Activated CD8-positive, alpha-beta memory T cell treated with anti-CD3 and anti-CD28 coated beads, Interleukin-2, amount 50 U/mL, for 1 hour (primary cell): ENCODE data around the gene RNFT2.
"Not testable (repeated sequence)": the region's sequence is repeated elsewhere in the genome, so short reads cannot be mapped to it uniquely, and the experiment has no call there.

Source experiments
- DNase-seq: peaks from one replicate; pipeline ENCODE4 v3.0.0-alpha.2; 2020; ENCODE audit errors: extremely low read depth

The RNFT2 gene

GRCh38 chr12:116742787-116743186 lies 4.7 kb downstream of the RNFT2 start:
- DNase-seq: not testable (repeated sequence)

DNA sequence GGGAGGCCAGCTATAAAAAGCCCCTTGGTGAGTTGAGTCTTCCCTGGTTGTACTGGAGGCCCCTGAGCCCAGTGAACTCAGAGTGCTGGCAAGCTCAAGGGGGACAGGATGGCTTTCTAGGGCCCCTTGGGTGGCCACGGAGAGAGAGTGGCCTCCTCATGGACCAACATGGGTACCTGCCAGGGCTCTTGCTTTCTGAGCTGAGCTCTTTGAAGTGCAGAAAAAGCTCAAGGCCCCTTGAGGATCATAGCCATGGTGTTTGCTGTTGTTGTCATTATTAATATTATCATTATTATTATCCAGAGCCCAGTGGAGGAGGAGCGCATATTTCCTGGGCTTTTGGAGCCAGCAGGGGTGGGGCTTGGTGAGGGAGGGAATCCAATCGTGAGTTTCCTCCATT lies 6.7 kb downstream of the RNFT2 start:
- DNase-seq: no peak

GRCh38 chr12:116745554-116745953 lies 7.4 kb downstream of the RNFT2 start:
- DNase-seq: no peak

DNA sequence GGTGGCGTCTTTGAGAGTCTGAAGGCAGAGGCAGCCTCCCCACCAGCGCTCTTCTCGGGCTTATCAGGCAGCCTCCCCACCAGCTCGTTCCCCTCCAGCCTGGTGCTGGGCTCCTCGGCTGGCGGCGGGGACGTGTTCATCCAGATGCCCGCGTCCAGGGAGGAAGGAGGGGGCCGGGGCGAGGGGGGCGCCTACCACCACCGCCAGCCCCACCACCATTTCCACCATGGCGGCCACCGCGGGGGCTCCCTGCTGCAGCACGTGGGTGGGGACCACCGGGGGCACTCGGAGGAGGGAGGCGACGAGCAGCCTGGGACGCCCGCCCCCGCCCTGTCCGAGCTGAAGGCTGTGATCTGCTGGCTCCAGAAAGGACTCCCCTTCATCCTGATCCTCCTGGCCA lies 11.8 kb downstream of the RNFT2 start:
- no peak for DNase-seq

DNA sequence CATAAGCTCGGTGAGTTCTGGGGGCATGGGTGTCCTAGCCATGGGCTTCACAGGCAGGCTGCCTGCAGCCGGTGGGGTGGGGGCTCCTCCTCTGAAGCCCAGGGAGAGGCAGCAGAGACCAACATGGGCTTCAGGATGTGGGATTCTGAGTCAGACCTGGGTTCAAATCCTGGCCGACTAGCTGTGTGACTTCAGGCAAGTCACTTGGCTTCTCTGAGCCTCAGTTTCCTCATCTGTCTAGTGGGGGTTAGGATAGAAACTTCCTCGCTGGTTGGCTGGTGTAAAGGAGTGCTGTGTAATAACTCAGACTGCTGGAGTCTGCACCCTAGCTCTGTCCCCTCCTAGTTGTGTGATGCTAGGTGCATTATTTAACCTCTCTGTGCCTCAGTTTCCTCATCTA lies 12.2 kb downstream of the RNFT2 start:
- no peak for DNase-seq

DNA sequence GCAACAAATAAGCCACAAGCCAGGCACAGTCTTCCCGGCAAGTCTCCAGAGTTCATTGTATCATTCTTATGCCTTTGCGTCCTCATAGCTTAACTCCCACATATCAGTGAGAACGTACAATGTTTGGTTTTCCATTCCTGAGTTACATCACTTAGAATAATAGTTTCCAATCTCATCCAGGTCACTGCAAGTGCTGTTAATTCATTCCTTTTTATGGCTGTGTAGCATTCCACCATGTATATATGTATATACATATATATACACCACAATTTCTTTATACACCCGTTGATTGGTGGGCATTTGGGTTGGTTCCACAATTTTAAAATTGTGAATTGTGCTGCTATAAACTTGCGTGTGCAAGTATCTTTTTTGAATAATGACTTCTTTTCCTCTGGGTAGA lies 16.0 kb downstream of the RNFT2 start:
- DNase-seq: not testable (repeated sequence)

DNA sequence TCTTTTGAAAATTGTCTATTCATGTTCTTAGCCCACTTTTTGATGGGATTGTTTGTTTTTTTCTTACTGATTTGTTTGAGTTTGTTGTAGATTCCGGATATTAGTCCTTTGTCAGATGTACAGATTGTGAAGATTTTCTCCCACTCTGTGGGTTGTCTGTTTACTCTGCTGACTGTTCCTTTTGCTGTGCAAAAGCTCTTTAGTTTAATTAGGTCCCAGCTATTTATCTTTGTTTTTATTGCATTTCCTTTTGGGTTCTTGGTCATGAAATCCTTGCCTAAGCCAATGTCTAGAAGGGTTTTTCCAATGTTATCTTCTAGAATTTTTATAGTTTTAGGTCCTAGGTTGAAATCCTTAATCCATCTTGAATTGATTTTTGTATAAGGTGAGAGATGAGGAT lies 16.7 kb downstream of the RNFT2 start:
- not testable (repeated sequence) for DNase-seq

DNA sequence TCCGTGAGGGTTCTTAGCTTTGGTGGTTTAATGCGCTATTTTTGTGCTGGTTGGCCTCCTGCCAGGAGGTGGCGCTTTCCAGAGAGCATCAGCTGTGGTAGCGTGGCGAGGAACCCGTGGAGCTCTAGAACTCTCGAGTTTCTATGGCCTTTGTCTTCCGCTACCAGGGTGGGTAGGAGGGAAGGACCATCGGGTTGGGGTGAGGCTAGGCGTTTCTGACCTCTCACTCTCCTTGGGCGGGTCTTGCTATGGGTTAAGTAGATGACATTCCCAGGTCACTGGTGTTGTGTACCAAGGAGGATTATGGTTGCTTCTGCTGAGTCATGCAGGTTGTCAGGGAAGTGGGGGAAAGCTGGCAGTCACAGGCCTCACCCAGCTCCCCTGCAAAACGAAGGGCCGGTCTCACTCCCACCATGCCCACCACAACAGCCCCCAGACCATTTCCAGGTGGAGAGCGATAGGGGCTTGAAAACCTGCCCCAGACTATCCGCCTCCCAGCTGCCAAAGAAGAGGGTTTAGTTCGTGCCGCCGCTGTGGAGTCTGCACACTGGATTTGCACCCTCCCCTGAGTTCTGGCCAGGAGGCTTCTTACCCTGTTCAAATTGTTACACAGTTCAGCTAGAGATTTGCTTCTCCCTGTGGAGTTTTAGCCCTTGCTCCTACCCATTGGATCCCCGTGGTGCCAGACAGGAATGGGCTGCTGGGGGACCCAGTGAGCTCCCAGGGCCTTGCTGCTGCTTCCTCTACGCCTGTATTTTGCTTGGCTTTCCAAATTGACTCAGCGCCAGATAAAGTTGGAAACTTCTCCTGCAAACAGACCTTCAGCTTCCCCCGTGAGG lies 21.9 kb downstream of the RNFT2 start:
- DNase-seq: no peak

GRCh38 chr12:116760622-116761020 lies 22.5 kb downstream of the RNFT2 start:
- no peak for DNase-seq

GRCh38 chr12:116761499-116761898 lies 23.4 kb downstream of the RNFT2 start:
- DNase-seq: no peak

- no peak for DNase-seq
These were observed 27.2 kb downstream of the RNFT2 start for GRCh38 chr12:116765271-116765670.

- no peak for DNase-seq
These were observed 28.2 kb downstream of the RNFT2 start for GRCh38 chr12:116766285-116766684.

DNA sequence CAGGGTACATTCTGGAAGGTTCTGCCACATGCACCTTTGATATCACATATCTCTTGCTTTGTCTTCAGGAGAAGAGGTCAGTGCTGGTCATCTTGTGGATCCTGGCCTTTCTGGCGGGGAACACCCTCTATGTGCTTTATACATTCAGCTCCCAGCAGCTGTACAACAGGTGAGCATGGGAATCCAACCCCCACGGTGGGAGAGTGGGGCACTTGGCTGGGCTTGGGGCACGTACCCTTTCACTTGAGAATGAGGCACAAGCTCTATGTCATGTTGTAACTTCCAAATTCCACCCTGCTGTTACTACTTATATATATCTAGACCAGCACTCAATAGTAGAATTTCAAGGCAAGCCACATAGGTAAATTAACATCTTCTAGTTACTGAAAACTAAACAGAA lies 28.6 kb downstream of the RNFT2 start:
- no peak for DNase-seq

GRCh38 chr12:116771651-116772050 lies 33.5 kb downstream of the RNFT2 start:
- no peak for DNase-seq

- no peak for DNase-seq
These were observed 35.2 kb downstream of the RNFT2 start for GRCh38 chr12:116773276-116773731.

- DNase-seq: no peak
These were observed 35.9 kb downstream of the RNFT2 start for GRCh38 chr12:116774020-116774419.

- DNase-seq: no peak
These were observed 39.1 kb downstream of the RNFT2 start for GRCh38 chr12:116777245-116777644.

GRCh38 chr12:116779597-116779996 lies 41.5 kb downstream of the RNFT2 start:
- DNase-seq: no peak

GRCh38 chr12:116780942-116781341 lies 42.8 kb downstream of the RNFT2 start:
- DNase-seq: no peak

DNA sequence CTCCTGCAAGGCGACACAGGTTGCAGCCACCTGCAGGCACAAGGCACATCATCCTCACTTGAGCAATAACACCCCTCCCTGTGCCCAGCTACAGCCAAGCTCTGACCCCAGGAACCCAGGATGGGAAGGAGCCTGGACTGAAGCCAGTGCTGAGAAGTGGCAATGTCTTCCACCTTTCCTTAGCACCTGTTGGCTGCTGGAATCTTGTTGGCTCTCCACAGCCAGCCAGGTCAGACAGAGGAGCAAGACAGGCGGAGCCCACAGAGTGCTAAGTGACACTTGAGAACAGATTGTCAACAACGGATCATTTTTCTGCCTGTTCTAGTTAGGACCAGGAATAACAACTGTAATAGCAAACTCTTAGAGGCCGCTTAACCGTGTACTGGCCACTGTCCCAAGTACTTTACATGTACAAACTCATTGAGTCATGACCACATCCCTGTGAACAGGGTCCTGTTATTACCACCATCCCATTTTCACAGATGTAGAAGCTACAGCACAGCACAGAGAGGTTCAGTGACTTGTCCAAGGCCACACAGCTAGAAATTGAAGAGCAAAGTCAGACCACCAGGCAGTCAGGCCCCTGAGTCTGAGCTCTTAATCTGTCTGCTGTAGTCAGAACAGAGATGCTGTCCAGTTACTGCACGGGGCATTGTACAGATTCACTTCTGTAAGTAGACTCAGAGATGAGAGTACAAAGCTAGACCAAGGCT lies 45.6 kb downstream of the RNFT2 start:
- DNase-seq: no peak

DNA sequence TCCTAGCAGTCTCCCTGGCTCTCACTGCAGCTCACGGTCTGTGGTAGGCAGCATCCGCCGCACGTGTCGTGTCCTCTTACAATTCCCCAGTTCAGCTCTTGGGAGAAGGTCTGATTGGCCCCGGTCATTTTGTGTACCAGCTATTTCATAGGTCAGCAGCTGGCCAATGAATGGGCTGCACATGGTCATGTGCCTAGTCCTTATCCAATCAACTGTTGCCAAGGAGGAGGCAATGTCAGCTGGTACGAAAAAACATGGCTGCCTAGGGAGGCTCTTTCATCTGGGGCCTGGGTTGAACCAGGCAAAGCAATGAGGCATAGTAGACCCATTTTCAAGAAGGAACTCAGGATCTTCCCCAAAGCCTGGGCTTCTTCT lies 46.1 kb downstream of the RNFT2 start:
- no peak for DNase-seq

DNA sequence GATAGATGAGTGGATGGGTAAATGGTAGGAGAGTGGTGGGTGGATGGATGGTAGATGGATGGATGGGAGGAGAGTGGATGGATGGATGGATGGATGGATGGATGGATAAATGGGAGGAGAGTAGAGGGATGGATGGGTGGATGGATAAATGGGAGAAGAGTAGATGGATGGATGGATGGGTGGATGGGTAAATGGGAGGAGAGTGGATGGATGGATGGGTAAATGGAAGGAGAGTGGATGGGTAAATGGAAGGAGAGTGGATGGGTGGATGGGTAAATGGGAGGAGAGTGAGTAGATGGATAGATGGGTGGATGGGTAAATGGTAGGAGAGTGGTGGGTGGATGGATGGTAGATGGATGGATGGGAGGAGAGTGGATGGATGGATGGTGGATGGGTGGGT lies 51.4 kb downstream of the RNFT2 start:
- DNase-seq: not testable (repeated sequence)

DNA sequence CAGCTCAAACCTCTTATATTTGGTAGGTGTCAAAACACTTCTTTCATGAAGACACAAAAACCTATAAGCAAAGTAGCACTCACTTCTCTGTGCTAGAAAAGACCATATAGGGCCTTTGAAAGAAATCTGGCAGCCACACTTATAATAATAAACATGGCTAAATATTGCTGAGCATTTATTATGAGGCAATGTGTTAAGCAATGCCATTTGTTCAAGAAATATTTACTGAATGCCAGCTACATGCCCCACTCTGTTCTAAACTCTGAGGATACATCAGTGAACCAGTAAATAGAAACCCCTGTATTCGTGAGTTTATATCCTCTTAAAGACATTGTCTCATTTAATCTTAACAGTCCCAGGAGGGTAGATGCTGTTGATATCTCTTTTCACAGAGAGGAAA lies 52.0 kb downstream of the RNFT2 start:
- DNase-seq: no peak
